GM19395 (cell line): ENCODE measurements around the gene RNF31.

Source experiments
- ATAC-seq: cut with Tn5 transposase; IDR thresholded peaks from one replicate; pipeline ENCODE4 v1.9.1; 2021; ENCODE audit warnings: mild to moderate bottlenecking, moderate library complexity; ENCODE audit not compliant: unreplicated experiment

Gene RNF31

DNA sequence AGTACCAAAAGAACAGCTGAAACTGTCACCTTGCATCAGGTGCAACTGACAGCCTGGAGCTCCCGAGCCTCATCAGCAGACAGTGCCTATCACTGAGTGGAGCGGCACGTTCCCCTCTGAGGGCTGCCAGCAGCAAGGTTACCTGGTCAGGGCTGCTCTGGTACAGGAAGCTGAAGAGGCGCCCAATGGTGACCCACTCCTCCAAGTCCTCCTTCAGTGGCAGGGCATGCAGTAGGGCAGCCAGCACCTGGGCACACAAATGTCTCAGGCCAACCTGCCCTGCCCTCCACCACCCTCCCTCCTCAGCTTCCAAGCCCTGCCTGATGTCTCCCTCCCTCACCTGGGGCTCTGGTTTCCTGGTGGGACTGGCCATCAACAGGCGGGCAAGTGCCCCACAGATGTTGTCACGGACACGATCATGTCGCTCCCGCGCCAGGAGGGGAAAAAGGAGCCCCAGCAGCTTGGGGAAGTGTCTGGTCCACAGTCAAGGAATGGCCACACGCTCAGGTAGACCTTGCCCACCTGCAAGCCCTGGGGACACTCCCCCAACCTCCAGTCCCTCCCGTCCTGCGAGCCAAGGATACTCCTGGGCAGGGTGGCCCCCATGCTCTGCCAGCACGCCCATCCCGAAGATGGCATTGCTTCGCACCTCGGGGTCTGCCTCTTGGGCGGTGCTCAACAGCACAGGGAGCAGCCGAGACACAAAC lies 34.2 kb downstream of the RNF31 start:
- ATAC-seq, result no peak

- ATAC-seq, result no peak
These were observed 35.0 kb downstream of the RNF31 start for GRCh38 chr14:24182110-24182882.

GRCh38 chr14:24183014-24183481 lies 35.8 kb downstream of the RNF31 start:
- ATAC-seq, result no peak

GRCh38 chr14:24184104-24184970 lies 37.0 kb downstream of the RNF31 start:
- no peak for ATAC-seq

DNA sequence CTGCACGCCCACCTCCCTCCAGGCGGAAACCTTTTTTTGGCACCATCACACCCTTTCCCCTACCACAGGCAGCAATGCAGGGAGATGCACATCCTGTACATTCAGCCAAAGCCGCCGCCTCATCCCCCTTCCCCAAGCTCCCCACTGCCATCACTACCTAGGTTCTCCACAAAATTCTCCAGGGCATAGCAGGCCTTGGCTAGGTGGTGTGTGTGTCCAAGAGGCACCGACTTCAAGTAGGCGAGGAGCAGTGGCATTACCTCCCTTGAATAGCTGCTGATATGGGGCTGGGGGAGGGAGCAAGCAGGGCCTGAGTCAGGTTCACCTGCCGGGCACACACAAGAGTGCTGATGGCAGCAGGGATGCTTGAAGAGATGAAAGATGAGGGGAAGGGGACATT lies 37.7 kb downstream of the RNF31 start:
- no peak for ATAC-seq

GRCh38 chr14:24185741-24186140 lies 38.4 kb downstream of the RNF31 start:
- no peak for ATAC-seq

DNA sequence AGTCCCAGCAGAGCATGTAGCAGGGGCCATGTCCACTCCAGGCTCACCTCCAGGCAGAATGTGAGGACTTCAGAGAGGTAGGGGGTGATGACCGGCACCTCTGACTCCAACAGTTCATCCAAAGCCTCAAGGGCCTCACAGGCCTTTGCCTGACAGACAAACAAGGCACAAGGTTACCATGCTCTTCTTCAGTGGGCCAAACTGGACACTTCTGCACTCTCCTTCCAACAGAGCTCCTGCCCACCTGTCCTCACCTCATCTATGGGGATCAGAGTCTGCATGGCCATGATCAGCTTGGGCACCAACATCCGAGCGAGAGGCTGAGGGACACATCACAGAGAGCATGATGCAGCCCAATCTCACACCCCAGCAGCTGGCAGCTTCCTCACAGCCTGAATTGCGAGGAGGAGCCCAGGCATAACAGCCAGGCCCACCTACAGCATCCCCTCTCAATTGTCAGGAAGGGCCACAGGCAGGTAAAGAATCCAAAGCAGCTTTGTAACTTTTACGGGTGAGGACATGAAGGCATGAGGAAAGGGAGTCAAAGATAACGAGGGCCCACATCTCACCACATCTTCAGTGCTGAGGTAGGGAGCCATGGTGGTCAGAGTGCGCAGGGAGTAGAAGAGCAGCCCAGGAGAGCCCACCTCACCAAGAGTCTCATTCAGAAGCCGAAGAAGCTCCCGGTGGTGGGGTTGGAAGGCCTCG lies 39.7 kb downstream of the RNF31 start:
- no peak for ATAC-seq

GRCh38 chr14:24187539-24187915 lies 40.2 kb downstream of the RNF31 start:
- ATAC-seq, result no peak

GRCh38 chr14:24188251-24189058 lies 41.2 kb downstream of the RNF31 start, which contains the start of gene IPO4:
IPO4 (minus strand) TSS chr14:24188816; CDS start chr14:24188787, 29 bp downstream.
- peak; percentile 89 for ATAC-seq

- ATAC-seq, result no peak
These were observed 41.7 kb downstream of the RNF31 start for GRCh38 chr14:24189059-24189375.

- ATAC-seq, result no peak
These were observed 42.2 kb downstream of the RNF31 start for GRCh38 chr14:24189460-24189859.

DNA sequence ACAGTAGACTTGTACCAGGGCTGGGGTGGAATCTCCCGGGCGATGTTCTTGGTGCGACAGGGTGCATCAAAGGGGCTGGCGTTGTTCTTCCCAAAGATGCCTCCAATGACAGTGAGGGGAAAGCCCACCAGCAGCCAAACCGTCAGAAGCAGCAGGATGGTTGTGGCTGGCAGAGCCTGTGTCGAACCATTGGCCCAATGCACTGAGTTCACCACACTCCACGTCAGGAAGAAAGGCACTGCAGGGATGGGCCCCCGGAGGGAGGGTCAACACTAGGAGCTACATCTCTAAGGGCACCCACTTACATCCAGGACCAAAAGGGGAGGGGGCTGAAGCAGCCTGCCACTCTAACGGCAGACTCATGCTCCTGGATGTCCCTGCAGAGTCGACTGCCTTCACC lies 43.1 kb downstream of the RNF31 start:
- no peak for ATAC-seq

DNA sequence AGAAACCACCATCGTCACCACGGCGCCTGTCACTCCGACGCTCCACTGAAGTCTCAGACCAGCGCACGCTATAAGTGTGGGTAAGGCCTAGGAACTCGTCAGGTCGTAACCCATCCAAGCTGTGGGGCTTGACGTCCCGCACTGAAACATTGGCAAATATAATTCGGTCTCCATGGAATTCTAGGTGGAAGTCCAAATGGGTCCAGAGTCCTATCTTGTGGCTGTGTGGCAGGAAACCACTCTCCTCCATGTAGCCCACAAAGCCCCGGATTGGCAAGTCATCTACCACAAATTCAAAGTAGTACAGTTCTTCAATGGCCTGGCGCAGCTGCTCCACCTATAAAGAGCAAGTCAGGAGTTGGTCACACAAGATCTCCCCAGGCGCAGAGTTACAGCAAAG lies 45.6 kb downstream of the RNF31 start:
- no peak for ATAC-seq

DNA sequence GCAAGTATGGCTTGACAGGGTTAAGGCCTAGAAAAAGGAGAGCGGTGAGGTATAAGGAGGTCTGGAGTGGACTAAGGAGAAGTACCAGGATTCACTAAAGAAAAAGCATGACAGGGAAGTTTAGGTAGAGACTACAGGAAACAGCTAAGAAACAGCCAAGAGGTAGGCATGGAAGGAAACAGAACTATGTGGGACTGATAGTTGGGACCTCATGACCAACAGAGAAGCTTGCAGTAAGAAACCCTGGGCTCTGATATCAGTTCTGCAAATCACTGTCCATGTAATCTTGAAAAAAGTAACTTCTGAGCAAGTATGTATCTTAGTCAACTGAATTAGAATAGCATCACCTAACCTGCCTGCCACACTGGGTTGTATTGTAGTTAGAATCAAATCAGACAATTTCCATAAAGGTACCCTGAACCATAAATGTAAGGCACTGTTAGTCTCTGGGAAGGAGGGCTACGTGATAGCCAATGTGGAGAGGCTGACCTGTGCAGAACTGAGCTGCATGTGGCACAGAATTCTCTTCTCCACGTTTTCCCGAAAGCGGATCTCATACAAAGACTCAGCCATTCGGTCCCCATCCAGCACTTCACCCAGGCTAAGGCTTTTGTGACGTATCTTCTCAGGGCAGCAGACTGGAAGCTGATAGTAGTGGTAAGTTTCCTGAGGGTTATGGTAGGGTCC lies 47.0 kb downstream of the RNF31 start:
- ATAC-seq, result no peak

DNA sequence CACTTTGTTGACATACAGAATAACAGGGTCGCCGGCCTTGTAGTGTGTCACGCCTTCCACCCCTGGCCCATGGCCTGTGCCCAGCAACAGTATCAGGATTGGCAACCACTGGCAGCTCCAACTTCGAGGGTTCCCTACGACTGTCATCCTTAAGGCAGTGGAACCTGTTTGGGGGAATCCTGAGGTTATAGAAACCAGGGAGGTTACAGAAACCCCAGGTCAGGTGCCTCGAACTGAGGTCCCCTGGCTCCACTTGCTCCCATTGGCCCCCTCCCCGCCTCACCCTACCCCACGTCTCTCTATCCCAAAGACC lies 47.5 kb downstream of the RNF31 start:
- no peak for ATAC-seq

- peak; percentile 83 for ATAC-seq
These were observed 48.1 kb downstream of the RNF31 start, which contains the start of gene TM9SF1 for GRCh38 chr14:24195186-24196070. TM9SF1 (minus strand) TSS chr14:24195441; CDS start chr14:24195019, 422 bp downstream.

- ATAC-seq, result peak; percentile 32
These were observed 49.1 kb downstream of the RNF31 start for GRCh38 chr14:24196071-24197055.
